Activated T-cell treated with anti-CD3 and anti-CD28 coated beads, Interleukin-2, amount 50 U/mL, for 24 hours (primary cell): ENCODE measurements around the gene PAX9.

Experiments
- DNase-seq: peaks from one replicate; pipeline ENCODE4 v3.0.0-alpha.2; 2020
- H3K27ac Mint-ChIP-seq: 2 replicates; pipeline ENCODE4 v1.8.0; 2020; ENCODE audit warnings: mild to moderate bottlenecking, mixed read lengths
- H3K27me3 Mint-ChIP-seq: 2 replicates; pipeline ENCODE4 v1.8.0; 2020; ENCODE audit warnings: mixed read lengths
- H3K36me3 Mint-ChIP-seq: 2 replicates; pipeline ENCODE4 v1.8.0; 2020; ENCODE audit warnings: low read depth, mixed read lengths
- H3K4me1 Mint-ChIP-seq: 2 replicates; pipeline ENCODE4 v1.8.0; 2020; ENCODE audit warnings: low read depth, mixed read lengths
- H3K4me3 Mint-ChIP-seq: 2 replicates; pipeline ENCODE4 v1.8.0; 2020; ENCODE audit warnings: mild to moderate bottlenecking, moderate library complexity, mixed read lengths
- H3K9me3 Mint-ChIP-seq: 2 replicates; pipeline ENCODE4 v1.8.0; 2020; ENCODE audit warnings: mixed read lengths

PAX9 gene

DNA sequence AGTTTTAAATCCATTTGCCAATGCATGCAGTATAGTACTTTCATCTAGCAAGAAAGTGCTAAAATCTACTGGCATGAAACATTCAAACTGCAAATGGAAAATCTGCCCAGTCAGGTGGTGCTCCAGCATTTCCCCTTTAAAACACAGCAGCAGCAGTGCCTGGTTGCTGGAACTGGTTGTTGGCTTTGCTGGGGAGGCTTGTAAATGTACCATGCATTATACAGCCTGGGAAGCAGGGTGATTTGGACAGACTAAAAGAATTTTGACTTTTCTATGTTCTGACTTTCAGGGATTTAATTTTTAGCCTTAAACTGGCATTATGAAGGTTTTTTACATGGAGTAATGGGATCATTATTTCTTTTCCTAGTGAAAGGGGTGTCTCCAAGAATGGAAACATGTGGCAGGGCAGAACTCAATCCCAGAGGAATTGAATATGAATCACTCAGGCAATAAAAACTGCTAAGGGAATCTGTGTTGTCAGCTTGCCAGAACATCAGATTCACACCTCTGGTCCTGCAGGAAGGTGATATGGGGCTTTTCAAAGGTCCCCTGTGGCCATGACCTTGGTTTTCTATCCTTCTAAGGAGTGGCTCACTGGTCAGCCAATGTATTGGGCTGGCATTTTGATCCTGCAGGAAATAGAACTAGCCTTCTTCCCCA, 9.0 kb upstream of the PAX9 start:
- Mint-ChIP-seq H3K36me3 (no peaks in the 10 kb centered on the region), H3K9me3 (peaks cover 4% of the 10 kb centered on the region), H3K4me1 (peaks cover 30% of the 10 kb centered on the region), H3K27me3 (peaks cover 97% of the 10 kb centered on the region), H3K4me3 (no peak overlapping the region), H3K27ac (no peak overlapping the region)
- DNase-seq, result no peak

DNA sequence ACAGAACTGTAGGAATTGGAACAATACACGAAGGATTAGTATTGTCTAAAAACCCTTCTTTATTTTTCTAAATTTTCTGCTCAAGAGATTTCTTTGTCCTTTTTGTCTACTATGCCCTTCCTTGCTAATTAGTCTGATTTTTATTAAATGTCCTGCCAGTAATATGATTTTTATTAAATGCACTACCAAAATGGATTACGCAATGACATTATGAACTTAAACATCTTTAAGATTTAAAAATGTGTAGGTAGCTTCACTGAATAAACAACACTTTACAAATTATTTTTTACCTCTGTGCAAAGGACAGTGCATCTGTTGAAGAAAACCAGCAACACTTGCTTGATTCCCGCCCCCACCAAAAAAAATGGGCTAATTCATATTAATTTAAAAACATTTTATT, 8.2 kb upstream of the PAX9 start:
- H3K27me3 Mint-ChIP-seq, result peaks cover 97% of the 10 kb centered on the region
- peaks cover 28% of the 10 kb centered on the region for H3K4me1 Mint-ChIP-seq
- no peak overlapping the region for H3K27ac Mint-ChIP-seq
- DNase-seq, result no peak
- no peak overlapping the region for H3K4me3 Mint-ChIP-seq
- H3K36me3 Mint-ChIP-seq, result no peaks in the 10 kb centered on the region
- peaks cover 4% of the 10 kb centered on the region for H3K9me3 Mint-ChIP-seq

DNA sequence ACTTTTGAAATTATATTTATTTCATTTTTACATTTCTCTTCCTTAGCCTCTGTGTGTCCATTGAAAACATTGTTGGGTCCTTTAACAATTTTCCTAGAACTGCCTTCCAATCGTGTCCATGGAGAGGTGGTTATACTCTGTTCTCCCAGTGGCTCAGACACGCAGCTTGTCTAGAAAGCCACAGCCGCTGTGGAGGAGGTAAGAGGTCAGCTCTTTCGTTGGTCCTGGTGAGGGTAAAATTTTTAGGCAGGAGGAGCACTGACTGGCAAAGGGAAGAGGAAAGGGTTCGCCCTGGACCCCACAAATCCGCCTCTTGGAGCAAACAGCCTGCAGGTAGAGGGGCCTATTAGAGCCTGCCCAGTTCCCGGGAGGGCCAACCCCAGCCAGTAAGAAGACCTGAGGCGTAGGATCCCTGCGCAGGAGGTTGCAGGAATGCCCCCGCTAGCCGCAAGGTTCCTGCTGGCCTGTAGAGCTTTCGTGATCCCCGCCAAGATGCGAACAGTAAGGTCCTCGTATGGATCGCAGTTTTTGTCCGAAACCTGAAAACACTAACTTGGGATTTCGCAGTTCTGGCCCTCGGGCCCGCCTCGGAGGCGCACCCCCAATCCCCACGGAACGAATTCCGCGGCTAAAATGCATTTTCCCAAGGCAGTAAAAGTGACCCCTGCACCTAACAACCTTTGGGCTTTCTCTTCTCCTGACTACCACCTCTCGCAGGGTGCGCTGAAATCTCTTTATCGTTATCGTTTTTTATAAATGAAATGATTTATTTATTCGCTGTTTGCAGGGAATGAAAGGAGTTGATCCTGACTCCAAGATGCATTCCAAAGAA, 7.5 kb upstream of the PAX9 start:
- H3K27me3 Mint-ChIP-seq, result peaks cover 97% of the 10 kb centered on the region
- no peak overlapping the region for H3K27ac Mint-ChIP-seq
- H3K4me1 Mint-ChIP-seq, result peaks cover 31% of the 10 kb centered on the region
- no peak for DNase-seq
- H3K9me3 Mint-ChIP-seq, result peaks cover 4% of the 10 kb centered on the region
- H3K36me3 Mint-ChIP-seq, result no peaks in the 10 kb centered on the region
- H3K4me3 Mint-ChIP-seq, result no peak overlapping the region

DNA sequence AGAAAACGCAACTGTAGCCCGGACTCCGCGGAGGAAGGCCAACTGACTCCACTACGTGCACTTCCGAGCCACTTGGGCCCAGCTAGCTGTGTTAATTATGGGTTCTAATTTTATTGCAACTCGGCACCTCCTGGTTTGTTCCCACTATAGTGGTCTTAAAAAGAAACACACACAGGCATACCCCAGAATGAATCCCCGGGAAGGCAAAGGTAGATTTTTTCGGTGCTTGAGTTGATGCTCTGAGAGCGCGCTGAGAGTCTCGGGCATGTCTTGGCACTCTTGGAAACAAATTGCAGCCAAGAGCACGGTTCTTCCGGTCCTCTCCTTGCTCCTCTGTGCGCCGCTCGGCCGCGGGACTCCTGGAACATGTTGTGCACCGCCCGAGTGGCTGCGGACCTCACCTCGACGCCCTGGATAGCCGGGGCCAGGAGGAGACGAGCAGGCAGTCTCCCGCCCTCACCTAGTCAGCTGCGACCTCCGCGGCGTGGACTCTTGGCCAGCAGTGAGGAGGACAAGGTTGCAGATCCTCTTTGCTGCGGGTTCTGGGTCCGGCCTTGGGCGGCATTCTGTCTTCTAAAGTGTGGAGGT, 6.8 kb upstream of the PAX9 start:
- H3K36me3 Mint-ChIP-seq, result no peaks in the 10 kb centered on the region
- no peak for DNase-seq
- H3K9me3 Mint-ChIP-seq, result peaks cover 4% of the 10 kb centered on the region
- peaks cover 97% of the 10 kb centered on the region for H3K27me3 Mint-ChIP-seq
- no peak overlapping the region for H3K4me3 Mint-ChIP-seq
- H3K4me1 Mint-ChIP-seq, result peaks cover 32% of the 10 kb centered on the region
- H3K27ac Mint-ChIP-seq, result no peak overlapping the region

DNA sequence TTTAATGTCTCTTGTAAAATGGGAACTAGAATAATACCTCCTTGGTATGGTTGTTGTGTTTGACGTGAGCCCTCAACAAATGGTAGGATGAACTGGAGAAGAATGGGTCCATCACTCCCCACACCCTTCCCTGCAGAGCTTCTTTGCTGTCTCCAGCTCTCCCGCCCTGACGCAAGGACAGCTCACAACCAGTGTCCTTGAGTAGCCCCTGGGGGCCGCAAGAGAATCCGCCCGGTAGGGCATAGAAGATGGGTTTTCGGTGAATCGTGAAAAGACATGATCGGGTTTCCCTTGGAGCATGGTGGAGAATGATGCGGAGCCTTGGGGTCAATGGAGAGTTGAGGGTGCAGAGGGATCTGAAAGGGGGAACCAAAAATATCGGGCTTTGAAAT, 6.1 kb upstream of the PAX9 start:
- no peak overlapping the region for H3K4me3 Mint-ChIP-seq
- no peaks in the 10 kb centered on the region for H3K36me3 Mint-ChIP-seq
- H3K9me3 Mint-ChIP-seq, result peaks cover 4% of the 10 kb centered on the region
- peaks cover 32% of the 10 kb centered on the region for H3K4me1 Mint-ChIP-seq
- no peak overlapping the region for H3K27ac Mint-ChIP-seq
- DNase-seq, result no peak
- H3K27me3 Mint-ChIP-seq, result peaks cover 97% of the 10 kb centered on the region

DNA sequence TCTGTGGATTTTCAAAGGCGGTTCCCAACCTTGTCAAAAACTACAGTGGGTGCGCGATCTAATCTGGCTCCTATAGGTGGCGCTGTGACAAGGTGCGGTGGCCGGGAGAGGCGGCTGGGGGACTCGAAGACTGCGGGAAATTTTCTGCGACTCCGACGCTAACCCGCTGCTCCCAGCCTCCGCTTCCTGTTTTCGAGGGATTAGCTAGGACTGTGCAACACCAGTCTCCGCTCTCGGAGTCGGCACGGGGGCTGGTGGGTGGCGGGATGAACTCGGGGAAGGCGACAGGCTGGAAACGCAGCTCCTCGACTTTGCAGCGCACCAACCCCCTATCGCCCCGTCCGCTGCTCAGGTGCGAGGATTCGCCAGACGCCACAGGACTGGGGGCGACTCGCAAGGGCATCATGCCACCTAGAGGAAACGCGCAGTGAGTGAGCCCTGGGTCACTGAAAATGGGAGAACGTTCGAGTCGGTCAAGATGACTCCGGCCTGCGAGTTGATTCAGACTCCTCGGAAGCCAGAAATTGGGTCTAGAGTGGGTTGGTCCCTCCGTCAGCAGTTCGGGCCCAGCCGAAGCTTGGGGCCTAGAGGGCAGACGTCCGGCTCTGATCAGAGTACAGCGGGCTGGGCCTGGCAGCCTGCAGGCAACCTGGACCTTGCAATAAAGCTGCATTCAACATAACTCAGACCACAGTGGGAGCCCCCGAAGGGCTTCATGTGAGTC, 5.5 kb upstream of the PAX9 start:
- DNase-seq, result no peak
- no peaks in the 10 kb centered on the region for H3K36me3 Mint-ChIP-seq
- H3K4me1 Mint-ChIP-seq, result peaks cover 34% of the 10 kb centered on the region
- H3K9me3 Mint-ChIP-seq, result peaks cover 4% of the 10 kb centered on the region
- H3K4me3 Mint-ChIP-seq, result peak overlapping the region; percentile 36
- no peak overlapping the region for H3K27ac Mint-ChIP-seq
- peaks cover 98% of the 10 kb centered on the region for H3K27me3 Mint-ChIP-seq

DNA sequence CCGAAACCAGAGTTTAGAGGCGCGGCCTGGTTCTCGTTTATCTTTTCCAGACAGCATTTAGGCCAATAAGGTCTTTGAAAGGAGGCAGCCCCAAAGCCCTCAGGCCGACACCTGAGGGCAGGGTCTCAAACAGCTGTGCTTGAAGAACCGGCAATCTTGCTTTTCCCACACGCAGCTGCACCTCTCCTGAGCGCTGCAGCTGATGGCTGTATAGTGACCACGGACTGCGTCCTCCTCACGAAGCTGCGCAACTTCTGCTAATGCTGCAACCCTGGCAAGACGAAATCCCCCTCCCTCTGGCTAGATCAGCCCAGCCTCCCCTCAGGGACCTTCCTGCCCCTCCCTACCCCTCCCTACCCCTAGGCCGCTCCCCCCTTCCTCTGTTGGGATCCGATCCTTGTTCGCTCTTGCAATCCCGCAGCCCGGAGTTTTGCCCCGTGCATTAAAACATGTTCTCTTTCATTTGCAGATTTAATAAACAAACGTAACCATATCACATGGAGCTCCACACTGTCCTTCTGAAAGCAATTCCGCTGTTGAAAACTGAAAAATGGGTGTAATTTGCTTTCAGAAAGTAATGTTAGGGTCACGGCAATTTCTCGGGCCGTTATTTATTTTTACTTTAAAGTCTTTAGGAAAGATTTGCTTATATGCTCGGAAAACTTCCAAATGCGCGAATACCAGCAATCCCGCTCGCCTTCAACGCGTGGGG, 4.8 kb upstream of the PAX9 start:
- H3K9me3 Mint-ChIP-seq, result peaks cover 4% of the 10 kb centered on the region
- no peaks in the 10 kb centered on the region for H3K36me3 Mint-ChIP-seq
- H3K27ac Mint-ChIP-seq, result no peak overlapping the region
- peaks cover 39% of the 10 kb centered on the region for H3K4me1 Mint-ChIP-seq
- peak overlapping the region; percentile 13 for H3K4me3 Mint-ChIP-seq
- DNase-seq, result no peak
- H3K27me3 Mint-ChIP-seq, result peaks cover 98% of the 10 kb centered on the region

DNA sequence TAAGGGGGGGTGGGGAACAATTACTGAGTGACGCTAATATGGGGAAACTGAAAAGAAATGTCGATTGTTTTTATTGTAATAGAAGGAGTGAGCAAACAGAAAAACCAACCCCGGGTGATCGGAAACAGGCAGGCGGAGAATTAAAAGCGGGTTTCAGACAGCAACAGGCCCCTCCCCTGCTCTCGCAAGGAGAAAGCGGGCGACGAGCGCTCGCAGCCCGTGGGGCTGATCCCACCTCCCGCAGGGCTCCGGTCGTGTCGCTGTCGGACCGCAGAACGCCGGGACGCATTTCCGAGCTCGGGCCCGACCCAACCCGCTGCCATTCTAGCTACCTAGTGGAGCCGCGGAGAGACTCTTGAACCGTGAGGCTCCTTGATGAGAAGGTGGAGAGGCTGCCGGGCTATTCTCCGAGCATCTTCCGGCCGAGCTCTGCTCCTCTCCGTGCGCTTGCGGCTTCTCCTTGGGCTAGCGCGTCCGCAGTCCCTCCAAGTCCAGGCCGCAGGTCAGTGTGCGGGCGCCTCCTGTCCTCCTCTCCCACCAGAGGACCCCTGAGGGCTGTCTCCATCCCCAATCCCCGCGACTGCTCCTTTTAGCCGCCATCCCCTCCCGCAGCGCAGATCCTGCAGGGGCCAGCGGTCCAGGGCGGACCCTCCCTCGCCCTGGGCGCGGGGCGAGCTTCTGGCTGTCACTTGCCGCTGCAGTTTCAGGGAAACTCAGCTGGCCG, 4.1 kb upstream of the PAX9 start:
- Mint-ChIP-seq H3K27ac (no peak overlapping the region), H3K9me3 (peaks cover 4% of the 10 kb centered on the region), H3K4me1 (peaks cover 44% of the 10 kb centered on the region), H3K4me3 (peak overlapping the region; percentile 20), H3K27me3 (peaks cover 99% of the 10 kb centered on the region), H3K36me3 (no peaks in the 10 kb centered on the region)
- DNase-seq, result no peak

DNA sequence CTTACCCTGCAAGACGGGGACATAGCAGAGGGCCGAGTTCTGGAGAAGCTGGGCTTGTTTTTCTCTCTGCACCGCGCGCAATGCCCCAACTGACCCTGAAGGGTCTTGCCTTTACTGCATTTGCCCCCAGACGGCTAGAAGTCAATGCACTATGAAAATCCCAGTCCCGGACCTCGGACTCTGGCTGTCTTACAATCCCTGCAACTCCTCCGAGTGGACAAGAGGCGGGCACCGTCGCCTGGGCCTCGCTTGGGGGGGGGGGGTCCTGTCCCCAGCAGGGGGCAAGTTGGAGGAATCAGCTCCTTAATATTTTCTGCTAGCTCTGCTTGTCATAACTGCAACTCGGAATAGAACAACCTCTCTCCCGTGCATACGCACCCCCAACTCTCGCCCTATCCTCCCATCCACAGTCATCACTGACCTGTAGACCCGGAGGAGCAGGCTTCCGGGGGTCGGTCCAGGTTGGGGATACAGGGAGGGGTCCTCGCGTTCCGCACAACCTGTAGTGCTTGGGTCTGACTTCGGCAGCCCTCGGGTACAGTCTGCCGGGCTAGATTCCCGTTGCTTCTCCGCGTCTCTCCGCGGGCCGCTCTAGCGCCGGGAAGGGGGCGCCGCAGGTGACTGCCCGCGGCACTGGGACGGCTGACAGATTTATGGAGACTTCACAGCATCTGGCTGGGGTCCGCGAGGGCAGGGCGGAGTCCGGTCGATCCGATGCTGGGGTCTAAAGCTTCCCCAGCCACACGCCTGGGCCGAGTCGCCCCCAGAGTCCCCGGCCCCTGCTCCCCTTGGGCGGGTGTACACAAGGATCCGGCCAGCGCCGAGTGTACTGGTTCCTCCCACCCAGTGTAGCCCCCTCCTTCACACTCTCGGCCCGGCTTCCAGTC, 3.3 kb upstream of the PAX9 start:
- H3K27ac Mint-ChIP-seq, result peak overlapping the region; percentile 44
- H3K36me3 Mint-ChIP-seq, result no peaks in the 10 kb centered on the region
- DNase-seq, result no peak
- H3K27me3 Mint-ChIP-seq, result peaks cover 99% of the 10 kb centered on the region
- H3K4me3 Mint-ChIP-seq, result no peak overlapping the region
- H3K4me1 Mint-ChIP-seq, result peaks cover 51% of the 10 kb centered on the region
- H3K9me3 Mint-ChIP-seq, result peaks cover 4% of the 10 kb centered on the region

DNA sequence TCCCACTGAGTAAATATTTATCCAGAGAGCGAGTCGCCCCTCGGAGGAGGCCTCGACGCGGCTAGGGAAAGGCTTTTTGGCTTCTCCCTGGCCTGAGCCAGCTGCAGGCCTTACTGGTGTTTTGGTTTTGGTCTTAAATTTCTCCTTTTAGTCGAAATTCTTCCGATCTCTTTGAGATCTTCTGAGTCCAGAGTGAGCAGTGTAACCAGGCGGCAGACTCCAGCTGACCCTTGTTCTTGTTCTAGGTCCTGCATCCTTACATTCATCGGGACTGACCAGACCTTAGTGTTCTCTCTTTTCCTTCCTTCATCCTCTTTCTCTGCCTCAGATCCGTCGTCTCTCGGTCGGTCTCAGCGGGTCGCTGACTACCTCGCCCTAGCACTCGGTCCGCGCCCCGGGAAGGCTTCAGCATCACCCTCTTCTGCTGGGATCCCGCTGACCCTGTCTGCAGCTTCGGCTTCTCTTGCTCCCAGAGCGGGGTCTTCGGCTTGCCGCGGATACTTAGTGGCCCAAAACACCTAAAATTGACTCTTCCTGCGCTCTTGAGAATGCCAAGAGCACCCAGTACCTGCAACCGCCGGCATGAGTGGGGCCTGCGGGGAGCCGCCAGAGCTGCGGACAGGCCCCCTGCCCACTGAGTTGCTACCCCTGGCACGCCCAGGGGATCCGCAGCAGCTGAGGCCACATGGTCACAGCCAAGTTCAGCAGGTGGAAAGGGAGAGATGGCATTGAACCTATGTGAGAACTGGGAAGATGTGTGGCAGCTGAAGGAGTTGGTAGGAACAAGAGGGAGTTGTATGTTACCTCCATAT, 2.4 kb upstream of the PAX9 start:
- Mint-ChIP-seq H3K27ac (peak overlapping the region; percentile 44), H3K36me3 (no peaks in the 10 kb centered on the region), H3K27me3 (peaks cover 100% of the 10 kb centered on the region), H3K4me1 (peaks cover 59% of the 10 kb centered on the region), H3K9me3 (peaks cover 4% of the 10 kb centered on the region), H3K4me3 (no peak overlapping the region)
- DNase-seq, result no peak

DNA sequence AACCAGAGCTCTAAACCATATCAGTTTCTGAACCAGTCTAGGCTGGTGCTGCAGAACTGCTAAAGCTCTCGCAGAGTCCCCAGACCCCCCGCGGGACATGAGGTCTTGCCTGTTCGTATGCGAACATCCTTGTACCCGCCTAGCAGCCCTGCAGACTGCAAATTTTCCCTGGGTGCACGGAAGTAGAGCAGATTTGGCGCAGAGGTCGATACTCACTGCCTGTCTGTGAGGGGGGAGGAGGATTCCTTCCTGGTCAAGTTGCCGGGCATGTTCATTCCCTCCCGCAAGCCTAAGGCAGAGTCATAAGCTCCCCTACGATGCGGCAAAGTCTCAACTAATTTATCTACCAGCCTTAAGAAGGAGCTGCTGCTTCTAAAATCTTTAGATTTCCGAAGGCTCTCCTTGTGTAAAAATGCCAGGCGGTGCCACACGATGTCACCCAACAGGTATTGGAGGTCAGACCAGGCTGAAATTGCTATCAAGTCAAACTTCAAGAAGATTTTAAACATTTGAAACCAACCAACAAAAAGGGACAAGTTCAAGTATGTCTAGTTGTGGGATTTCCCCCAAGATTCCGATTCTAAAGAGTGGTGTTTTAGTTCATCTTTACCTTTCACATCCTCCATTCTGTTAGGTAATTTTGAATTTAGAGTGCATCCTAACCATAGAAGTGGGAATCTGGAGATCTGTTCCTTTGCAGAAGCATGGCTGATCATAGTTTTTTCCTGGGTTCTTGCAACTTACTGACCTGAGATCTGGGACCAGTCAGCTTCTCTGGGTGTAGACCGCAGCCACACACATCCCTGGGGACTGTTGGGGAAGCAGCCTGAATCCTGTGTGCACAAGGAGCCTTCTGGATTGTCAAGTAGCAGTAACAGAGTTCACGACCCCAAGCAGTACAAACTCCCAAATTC, 1.6 kb upstream of the PAX9 start:
- Mint-ChIP-seq H3K36me3 (no peaks in the 10 kb centered on the region), H3K4me3 (no peak overlapping the region), H3K27me3 (peaks cover 100% of the 10 kb centered on the region), H3K27ac (no peak overlapping the region), H3K9me3 (peaks cover 4% of the 10 kb centered on the region), H3K4me1 (peaks cover 58% of the 10 kb centered on the region)
- DNase-seq, result no peak
